Lower leg skin (tissue), 3 donors: ENCODE data around the gene BUD23.

Experiments used
- POLR2A ChIP-seq, 2 donors: fragments of 450-650 bp; IDR thresholded peaks; one replicate each; pipeline ENCODE4 v1.6.1; 2016 to 2017; ENCODE audit warnings: antibody characterized with exemption in 2 of 2, mild to moderate bottlenecking in 1 of 2, moderate library complexity in 1 of 2
- TF ChIP-seq, protein P1 (sequence below), 3 donors: fragments of 450-650 bp; IDR thresholded peaks; one replicate each; pipeline ENCODE4 v1.5.1; 2016; ENCODE audit warnings: antibody characterized with exemption in 3 of 3, mild to moderate bottlenecking in 3 of 3, moderate library complexity in 2 of 3

DNA sequence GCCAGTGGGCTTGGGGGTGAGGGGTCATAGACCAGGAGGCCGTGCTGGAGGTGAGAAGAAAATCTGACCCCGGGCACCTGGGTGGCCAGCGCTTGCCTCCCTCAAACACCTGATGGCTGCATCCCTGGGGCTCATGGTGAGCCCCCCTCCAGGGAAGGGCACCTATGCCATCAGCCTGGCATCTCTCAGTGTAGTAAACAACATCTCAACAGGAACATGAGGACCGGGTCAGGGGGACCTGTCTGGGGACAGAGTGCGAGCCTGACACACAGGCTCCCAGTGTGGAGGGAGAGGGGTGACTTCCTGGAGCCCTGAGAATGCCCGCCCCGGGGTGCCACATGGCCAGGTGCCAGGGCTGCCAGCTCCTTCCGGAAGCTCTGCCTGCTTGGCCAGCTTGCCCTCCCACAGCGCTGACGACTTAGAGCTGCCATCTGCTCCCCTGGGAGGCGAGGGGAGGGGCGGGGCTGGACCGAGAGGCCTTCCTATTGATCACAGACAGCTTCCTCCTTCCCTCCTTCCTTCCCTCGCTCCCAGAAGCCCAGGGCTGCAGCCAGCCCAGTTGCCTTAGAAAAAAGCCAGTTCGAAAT lies 23.7 kb downstream of the BUD23 start:
- TF ChIP-seq, protein P1, sequence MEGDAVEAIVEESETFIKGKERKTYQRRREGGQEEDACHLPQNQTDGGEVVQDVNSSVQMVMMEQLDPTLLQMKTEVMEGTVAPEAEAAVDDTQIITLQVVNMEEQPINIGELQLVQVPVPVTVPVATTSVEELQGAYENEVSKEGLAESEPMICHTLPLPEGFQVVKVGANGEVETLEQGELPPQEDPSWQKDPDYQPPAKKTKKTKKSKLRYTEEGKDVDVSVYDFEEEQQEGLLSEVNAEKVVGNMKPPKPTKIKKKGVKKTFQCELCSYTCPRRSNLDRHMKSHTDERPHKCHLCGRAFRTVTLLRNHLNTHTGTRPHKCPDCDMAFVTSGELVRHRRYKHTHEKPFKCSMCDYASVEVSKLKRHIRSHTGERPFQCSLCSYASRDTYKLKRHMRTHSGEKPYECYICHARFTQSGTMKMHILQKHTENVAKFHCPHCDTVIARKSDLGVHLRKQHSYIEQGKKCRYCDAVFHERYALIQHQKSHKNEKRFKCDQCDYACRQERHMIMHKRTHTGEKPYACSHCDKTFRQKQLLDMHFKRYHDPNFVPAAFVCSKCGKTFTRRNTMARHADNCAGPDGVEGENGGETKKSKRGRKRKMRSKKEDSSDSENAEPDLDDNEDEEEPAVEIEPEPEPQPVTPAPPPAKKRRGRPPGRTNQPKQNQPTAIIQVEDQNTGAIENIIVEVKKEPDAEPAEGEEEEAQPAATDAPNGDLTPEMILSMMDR (IDR thresholded peaks at IDR 0.05), result no peak
- no peak for TF ChIP-seq POLR2A (IDR thresholded peaks at IDR 0.05)
